ENCODE measurements around the gene ZNF280B.
"Not testable (repeated sequence)": the region's sequence is repeated elsewhere in the genome, so short reads cannot be mapped to it uniquely, and the experiment has no call there.

Gene ZNF280B

DNA sequence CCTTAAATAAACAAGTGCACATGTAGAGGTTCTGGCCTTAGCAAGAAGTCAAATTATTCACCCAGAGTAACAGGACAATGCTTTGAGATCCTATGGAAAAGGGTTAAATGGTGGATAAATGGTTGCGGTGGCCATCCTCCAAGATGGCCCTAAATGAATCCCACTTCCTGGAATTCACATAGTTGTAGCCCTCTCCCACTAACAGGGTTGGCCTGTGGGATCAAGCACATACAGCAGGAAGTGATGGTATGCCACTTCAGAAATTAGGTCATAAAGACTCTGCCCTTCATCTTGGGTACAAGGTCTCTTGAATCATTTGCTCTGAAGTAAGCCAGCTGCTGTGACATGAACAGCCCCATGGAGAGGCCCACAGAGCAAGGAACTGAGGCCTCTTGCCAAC is 1.8 kb downstream of the ZNF280B start:
- no peak for DNase-seq

DNA sequence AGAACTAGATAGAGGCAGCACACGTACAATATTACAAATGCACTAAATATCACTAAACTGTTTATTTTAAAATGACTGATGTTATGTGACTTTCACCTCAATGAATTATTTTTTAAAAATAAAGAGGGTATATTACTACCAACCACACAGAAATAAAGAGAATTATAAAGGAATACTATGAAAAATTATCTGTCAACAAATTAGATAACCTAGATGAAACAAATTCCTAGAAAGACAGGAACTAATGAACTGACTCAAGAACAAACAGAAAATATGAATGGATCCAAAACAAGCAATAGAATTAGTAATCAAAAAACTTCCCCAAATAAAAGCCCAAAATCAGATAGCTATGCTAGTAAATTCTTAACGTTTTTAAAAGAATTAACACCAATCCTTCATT is 10.3 kb downstream of the ZNF280B start:
- no peak for DNase-seq

- DNase-seq: not testable (repeated sequence)
These were observed 17.0 kb downstream of the ZNF280B start for GRCh38 chr22:22491589-22491988.

- no peak for DNase-seq
These were observed 19.8 kb downstream of the ZNF280B start for GRCh38 chr22:22488736-22489135.

DNA sequence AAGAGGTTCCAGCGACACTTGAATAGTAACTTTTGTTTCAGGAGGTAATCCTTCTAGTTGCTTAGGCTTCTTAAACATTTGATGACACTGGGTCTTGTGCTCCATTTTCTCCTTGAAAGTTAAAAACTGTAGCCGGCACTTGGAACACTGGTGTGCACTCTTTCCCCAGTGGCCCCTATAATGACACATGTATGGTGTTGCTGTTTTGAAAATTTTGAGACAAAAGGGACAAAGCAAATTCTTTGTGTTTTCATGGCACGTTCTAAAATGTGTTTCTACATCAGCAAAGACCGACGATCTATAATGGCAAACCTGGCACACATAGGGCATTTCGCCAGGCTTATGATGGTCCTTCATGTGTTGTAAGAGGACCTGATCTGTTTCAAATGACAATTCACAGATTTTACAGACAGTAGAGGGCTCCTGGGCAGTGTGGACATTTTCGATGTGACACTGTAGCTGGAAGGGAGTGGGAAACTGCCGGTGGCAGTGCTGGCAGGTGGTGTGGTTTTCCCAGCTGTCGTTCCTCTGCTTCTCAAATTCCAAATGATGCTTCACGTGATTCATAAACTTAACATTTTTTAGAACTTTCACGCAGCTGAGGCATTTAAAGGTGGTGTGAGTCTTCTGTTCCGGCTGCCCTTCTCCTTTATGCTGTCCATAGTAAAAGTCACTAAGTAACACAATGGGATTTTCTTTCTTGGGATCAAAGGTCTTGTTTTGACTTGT is 20.5 kb downstream of the ZNF280B start:
- DNase-seq: no peak

GRCh38 chr22:22487059-22487458 is 21.5 kb downstream of the ZNF280B start:
- DNase-seq: no peak

GRCh38 chr22:22486132-22486899 is 22.2 kb downstream of the ZNF280B start:
- DNase-seq: no peak

- no peak for DNase-seq
These were observed 23.0 kb downstream of the ZNF280B start for GRCh38 chr22:22485524-22485923.

- no peak for DNase-seq
These were observed 24.5 kb downstream of the ZNF280B start for GRCh38 chr22:22484023-22484422.

GRCh38 chr22:22480940-22481339 is 27.6 kb downstream of the ZNF280B start:
- no peak for DNase-seq

GRCh38 chr22:22479999-22480532 is 28.5 kb downstream of the ZNF280B start:
- DNase-seq: no peak

DNA sequence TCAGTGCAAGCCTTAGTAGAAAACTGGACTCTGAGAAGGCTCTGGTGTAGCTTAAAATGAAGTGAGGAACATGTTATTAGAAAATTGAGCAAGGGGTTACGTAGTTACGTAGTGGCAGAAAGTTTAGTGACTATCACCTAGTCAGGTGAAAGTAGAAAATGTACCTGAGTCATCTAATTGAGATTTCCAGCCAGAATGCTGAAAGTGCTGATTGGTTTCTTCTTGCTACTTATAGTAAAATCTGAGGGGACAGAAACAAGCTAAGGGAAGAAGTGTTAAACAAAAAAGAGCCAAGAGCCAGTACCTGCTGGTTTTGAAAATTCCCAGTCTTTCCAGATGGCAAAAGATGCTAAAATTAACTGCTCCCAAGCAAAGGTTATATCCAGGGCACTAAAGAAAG is 29.4 kb downstream of the ZNF280B start:
- DNase-seq: no peak

- no peak for DNase-seq
These were observed 30.1 kb downstream of the ZNF280B start for GRCh38 chr22:22478470-22478869.

- DNase-seq: no peak
These were observed 33.8 kb downstream of the ZNF280B start for GRCh38 chr22:22474733-22475132.

- DNase-seq: not testable (repeated sequence)
These were observed 37.4 kb downstream of the ZNF280B start for GRCh38 chr22:22471104-22471503.

DNA sequence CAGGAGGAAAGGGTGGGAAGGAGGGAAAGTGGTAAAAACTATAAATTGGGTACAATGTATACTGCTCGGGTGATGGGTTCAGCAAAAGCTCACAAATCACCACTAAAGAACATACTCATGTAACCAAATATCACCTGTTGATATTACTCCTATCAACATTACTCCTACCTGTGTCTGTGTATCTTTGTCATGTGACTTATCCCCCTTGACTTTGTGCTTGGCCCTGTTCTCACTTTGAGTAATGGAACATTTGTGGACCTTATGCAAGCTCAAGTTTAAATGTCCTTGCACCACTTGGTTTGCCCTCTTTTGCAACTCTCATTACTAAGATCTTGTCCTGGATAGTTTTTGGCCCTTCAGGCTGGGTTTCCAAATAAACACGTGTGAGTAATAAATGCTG is 39.0 kb downstream of the ZNF280B start:
- DNase-seq: no peak

DNA sequence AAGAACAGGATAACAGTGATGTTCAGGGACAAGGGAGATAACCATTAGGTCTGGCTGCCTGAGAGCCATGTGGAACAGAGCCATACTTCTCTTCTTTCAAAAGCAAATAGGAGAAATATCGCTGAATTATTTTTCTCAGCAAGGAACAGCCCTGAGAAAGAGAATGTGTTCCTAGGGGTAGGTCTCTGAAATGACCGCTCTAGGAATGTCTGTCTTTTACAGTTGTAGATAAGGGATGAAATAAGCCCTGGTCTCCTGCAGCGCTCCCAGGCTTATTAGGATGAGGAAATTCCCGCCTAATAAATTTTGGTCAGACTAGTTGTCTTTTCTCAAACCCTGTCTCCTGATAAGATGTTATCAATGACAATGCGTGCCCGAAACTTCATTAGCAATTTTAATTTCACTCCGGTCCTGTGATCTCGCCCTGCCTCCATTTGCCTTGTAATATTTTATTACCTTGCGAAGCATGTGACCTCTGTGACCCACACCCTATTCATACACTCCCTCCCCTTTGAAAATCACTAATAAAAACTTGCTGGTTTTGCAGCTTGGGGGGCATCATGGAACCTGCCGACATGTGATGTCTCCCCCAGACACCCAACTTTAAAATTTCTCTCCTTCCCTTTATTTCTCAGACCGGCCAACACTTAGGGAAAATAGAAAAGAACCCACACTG is 39.6 kb downstream of the ZNF280B start:
- DNase-seq: not testable (repeated sequence)

GRCh38 chr22:22467112-22467511 is 41.4 kb downstream of the ZNF280B start:
- no peak for DNase-seq

DNA sequence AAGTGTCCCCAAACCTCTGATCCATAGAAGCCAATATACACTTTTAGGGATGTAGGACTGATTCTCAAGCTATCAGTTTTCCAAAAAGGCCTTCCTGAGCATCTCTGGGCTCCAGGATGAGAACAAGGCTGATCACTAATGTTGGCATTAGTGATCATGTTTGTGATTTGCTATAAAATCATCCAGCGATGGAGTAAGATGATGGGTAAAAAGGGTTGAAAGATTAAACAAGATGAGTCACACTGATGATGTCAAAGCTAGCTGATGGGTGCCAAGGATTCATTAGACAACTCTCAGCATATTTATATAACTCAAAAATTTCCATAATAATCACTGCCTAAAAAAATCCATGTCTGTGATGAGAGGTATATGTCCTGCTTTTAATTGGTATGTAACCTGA is 42.8 kb downstream of the ZNF280B start:
- DNase-seq: no peak

DNA sequence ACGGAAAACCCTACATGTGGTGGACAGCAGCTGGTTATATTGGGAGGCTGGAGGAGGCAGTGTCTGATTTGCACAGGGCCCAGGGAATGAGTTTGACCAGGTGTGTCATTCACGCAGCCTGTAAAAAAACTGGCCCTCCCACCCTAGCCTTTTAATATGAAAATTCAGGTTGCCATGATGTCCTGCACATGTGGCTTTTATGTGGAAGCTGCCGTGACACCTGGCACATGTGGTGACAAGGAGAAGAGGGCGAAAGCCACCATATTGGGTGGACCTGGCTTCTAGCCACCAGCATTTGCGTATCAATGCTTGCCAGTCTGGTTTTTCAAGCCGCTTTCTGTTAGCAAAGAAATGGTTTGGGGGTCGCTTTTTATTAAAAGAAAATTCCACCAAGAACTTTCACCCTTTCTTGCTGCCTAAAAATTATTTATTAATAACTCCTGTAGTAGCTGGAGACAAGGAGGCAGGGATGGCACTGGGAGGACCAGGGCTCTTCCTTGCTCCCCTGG is 43.4 kb downstream of the ZNF280B start:
- DNase-seq: no peak

GRCh38 chr22:22464541-22465054 is 43.9 kb downstream of the ZNF280B start:
- no peak for DNase-seq

- DNase-seq: no peak
These were observed 44.5 kb downstream of the ZNF280B start for GRCh38 chr22:22463855-22464540.
